Measurements from ENCODE around the gene KRT33B.
"Not testable (repeated sequence)": the region's sequence is repeated elsewhere in the genome, so short reads cannot be mapped to it uniquely, and the experiment has no call there.

The KRT33B gene

DNA sequence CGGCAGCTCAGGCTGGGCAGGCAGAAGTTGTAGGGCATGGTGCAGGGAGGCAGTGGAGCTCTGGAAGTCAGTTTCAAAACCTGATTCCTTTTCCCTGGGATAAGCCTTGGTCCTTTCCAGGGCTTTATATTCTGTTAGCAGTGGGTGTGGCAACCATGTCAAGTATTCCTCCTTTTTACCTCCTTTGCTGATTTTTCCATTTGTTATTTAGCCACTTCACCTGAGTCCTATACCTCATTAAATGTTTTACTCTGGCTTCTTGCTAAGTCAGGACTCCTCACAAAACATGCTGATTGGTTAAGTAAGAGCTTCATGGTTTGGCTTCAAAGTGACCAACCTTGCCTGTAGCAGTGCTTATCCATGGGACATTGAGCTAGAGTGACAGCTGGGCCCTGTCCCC lies at the start of gene KRT33B:
TSS of gene KRT33B (minus strand) at position 101 of the 400 bp plus-strand sequence. CDS start at position 38, 63 bp downstream.
- DNase-seq, result no peak

DNA sequence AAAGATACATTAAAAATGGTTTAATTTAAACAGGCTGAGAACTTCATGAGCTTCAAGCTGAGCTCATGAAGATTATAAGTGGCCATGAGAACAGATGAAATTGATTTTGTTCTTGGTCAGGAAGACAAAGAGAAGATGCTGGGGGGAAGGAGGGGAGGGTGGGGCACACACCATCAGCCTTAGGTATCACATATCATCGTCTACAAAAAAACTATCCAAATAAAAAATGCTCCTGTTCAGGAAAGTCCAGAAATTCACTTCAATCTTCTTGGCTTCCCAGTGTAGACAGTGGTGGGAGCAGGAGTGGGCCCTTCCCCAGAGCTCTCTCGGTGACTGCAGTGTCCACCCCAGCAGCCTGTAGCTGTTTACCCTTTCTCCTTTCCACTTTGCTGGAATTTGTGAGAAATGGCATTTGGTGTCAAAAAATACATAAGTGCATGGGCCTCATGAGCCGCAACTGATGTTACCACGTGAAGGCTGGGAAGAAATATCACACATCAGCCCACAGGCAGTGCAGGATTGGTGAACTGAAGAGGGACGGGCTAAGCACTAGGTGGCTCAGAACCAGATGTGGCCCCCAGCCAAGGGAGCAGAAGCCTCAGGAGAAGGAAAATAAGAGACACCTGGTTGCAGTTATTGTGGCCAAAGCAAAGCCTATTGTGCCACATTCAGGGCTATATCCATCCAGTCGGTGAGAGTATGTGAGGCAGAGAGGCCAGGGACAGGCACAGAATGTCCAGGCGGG lies 48.7 kb upstream of the KRT33B start:
- DNase-seq, result no peak

DNA sequence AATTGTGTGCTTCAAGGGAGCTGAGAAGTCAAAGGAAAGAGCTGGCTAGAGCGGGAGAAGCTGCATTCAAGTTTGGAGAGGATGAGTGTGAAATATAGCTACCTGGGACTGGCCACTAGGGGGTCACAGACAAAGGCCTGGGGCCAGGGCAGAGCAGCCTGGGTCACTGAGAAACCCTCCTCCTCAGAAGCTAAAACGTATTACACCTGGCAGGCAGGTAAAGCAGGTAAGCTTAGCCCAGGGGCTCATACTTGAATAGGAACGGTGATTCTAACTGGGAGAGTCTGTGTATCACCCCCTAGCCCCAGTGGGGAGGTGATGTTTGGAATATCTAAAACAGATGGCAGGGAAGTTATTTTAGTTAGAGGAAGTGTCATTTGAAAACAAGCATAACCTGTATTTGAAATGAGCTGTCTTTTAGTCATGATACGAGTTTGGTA lies 48.0 kb upstream of the KRT33B start:
- no peak for DNase-seq

DNA sequence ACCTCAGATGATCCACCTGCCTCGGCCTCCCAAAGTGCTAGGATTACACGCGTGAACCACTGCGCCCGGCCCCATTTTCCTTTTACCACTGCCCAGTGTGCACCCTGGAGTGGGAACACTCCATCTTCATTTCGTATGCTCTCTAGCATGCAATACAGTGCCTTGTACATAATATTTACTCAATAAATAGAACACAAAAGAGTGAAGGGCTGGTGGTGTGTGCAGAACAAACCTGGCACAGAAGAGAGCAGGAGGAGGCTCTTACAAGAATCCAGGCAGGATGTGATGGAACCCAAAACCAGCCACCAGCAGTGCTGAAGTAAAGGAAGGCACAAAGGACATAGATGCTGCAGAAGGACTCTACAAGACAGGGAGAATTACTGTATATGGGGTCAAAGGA lies 47.5 kb upstream of the KRT33B start:
- DNase-seq, result no peak

DNA sequence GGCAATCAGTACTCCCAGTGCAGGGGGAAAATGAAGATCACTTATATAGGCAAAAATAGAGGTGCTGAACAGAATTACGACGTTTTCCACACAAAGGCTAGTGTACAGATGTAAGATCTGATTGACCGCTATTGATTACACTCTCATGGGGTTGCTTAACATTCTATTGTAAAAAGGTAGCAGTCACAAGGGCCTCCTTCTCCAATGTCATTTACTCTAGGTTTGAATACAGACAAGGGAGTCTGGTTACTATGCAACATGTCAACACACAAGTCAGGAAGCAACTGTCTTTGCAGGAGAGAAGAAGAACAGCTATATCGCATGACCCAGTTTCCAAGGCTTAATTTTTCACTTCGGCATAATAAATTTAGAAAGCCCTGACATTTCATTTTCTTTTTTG lies 46.9 kb upstream of the KRT33B start:
- no peak for DNase-seq

DNA sequence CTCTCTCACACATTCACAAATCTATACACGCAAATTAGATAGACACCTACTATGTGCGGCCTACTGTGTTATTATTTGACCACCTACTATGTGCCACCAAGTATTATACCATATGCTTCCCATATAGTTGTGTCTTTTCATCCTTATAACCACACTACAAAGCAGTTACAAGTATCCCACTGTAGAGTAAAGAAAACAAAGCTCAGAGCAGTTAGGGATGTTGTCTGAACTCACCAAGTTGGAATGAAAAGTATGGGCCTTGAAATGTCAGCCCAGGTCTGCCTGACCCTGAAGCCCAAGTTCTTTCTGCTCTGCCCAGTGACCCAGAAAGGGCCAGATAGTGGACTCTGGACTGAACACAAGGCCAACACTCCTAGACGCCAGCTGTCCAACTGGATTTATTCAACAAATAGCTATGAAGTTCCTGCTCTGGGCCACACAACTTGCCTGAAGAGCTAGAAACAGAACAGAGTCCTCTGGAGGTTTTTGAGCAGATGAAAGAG lies 46.3 kb upstream of the KRT33B start:
- DNase-seq, result no peak

DNA sequence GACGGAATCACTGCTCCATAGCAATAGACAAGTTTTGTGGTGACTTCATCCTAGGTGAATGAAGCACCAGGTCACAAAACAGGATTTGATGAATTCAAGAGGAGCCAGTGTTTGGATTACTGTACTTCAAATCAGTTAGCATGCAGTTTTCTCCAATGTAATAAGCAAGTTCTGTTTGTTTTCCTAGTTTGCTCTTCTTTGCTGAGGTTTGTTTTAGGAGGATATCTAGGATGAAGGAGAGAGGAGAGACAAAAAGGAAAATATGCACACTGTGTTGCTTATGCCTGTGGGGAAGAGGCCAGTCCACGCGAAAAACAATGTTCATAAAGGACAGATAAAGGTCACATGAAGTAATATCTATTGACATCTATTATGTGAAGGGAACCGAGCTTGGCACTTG lies 45.8 kb upstream of the KRT33B start:
- no peak for DNase-seq

DNA sequence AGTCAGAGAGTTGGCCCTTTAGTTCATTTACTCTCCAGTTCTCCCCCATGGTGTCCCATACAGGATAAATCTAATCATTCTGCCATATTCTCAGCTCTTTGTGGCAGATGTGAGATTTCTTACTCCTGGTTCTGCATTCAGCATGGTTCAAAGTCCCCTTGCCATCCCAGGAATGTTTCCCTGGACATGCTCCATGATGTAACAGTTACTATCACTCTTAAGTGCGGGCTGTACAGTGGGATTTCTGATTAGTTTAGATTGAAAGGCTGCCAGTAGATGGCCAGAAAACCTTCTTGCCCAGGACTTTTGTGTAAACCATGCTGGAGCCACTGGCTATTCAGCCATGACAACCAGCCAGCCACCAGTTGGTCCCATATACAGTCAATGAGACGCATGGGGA lies 44.4 kb upstream of the KRT33B start:
- no peak for DNase-seq

DNA sequence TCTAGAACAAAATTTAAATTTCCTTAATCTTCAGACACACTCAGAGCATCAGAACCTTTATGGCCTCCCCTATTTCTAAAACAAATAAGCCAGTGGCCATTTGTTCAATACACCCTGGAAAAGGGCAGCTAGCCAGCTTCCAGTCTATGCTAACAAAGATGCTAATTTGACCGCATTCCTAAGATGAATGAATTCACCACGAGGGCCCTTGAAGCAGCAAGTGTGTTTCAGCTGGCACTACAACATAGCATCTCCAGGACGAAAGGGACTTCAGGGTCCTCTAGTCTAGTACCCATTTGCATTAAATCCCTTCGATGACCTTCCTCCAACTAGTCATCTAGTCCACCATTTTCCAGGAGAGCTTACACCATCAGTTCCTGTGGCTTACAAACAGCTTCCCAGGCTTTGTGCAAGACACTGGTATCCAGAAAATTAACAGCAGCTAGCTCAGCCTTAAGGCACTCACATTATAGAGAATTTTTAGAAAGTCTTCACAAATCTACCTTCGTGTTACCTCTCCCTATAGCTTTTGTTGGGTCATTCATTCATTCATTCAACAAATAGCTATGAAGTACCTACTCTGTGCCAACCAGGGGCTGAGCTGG lies 43.8 kb upstream of the KRT33B start:
- no peak for DNase-seq

DNA sequence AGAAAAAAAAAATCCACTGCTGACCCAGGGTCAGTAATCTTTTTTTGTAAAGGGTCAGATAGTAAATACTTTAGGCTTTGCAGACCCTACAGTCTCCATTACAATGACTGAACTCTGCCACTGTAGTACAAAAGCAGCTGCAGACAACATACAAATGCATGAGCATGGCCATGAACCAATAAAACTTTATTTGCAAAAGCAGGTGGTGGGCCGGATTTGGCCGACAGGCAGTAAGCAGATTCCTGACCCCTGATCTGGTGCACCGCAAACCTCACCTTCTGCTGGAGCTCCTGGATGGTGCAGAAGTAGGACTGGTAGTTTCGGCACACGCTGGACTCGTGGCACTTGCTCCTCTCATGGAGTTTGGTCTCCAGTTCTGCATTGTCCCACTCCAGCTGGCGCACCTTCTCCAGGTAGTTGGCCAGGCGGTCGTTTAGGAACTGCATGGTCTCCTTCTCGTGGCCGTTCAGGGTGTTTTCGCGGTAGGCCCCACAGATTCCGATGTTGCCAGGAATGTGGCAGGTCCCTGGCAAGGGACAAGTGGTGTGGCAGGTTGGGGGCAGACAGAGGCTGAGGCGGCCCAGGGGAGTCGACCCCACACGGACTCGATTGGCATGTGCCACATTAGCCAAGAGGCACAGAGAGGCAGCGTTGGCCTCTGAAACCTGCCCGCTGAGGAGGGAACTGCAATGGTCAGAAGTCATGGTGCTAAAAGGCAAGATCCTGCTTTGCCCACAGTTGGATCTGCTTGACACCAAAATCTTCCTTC lies 41.6 kb upstream of the KRT33B start:
- no peak for DNase-seq

DNA sequence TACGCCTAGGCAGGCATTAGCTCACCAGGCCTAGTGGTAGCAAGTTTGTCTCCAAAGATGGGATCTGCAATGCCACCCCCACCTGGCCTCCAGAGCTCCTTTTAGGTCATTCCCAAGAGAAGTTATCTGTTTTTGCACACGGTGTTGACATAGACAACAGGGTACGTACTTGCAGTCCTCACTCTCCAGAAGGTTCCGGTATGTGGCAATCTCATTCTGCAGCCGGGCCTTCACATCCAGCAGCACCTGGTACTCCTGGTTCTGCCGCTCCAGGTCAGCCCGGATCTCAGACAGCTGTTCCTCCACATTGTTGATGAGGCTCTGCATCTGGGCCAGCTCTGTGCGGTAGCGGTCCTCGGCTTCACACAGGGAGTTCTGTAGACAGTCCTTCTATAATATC lies 37.6 kb upstream of the KRT33B start:
- DNase-seq, result no peak

DNA sequence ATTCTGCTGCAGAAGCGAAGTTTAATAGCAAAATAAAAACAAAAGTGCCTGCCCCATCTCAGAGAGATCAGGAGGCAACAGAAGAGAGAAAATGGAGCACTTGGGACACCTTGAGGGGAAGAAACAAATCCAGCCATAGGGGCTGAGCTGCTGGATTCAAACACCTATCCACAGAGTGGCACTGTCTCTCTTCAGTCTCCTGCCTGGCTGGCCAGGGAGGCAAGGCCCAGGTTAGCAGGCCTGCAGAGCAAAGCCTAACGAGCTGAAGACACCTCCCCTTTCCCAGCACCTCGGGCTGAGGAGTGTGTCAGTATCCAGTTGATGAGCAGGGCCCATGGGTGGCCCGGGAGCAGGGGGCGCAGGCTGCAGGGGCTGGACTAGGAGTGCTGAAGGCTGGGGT lies 36.6 kb upstream of the KRT33B start:
- DNase-seq, result no peak

DNA sequence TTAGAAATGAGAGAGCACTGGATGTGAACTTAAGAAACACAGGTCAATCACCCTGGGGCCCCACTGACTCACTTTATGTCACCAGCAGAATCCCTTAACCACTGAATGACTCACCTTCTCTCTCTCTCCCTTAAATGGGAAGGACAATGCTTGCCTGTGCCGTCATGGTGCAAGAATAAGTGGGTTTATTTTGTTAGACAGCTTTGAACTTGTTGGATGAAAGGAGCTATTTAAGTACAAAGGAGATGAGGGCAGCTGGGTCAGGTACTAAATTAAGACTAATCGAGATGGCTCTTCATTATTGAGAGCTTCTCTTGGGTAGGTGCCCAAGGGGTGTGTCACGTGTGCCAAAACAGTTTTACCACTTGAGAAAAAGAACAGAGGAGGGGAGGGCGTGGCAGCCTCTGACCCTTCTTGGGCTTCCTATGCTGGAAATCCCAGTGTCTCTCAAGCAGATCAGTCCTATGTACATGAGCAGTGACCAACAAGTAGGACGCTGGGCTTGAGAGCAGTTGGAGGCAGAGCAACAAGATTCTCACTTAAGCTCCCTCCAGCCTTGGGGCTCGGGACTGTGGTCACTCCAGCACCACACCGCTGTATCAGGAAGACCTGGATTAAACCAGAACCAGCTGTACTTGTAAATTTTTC lies 34.5 kb upstream of the KRT33B start:
- DNase-seq, result peak; percentile 12

DNA sequence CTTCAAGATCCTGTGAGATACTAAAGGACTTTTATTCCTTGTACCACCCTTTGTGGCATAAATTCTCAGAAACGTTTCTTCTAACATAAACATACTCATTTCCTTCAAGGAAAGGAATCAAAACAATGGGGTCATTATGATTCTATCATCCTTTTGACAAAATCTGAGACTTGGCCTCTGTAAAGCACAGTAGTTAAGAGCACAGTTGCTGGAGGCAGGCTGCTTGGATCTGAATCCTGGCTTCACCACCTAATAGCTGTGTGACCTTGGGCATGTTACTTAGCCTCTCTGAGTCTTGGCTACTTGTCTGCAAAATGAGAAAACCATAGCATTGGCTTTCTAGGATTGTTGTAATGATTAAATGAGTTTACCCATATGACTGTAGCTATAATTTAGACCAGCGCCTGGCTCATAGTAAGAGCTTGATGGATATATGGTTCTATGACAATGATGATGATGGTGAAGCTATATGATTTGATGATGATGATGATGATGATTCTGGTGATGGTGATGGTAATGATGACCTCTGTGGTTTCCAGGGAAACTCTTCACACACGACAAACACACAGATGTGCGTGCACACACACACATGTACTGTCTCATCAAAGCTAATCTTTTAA lies 33.9 kb upstream of the KRT33B start:
- no peak for DNase-seq

DNA sequence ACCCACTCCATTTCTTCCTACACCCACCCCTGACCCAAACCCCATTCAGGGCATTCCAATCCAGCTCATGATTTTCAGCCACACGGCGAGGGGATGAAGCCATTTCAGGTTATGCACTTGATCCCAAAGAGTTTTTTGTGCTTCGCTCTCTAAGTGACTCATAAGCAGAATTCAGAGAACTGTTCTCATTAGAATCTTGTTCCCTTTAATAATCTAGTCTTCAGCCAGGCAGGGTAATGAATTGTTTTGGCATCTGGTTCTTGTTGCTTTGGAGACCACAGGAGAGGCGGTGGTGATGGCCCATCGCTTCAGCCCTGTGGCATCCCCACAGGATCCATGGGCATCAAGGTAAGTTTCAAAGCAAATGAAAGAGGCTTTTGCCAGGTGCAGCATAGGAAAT lies 32.5 kb upstream of the KRT33B start:
- DNase-seq, result no peak

DNA sequence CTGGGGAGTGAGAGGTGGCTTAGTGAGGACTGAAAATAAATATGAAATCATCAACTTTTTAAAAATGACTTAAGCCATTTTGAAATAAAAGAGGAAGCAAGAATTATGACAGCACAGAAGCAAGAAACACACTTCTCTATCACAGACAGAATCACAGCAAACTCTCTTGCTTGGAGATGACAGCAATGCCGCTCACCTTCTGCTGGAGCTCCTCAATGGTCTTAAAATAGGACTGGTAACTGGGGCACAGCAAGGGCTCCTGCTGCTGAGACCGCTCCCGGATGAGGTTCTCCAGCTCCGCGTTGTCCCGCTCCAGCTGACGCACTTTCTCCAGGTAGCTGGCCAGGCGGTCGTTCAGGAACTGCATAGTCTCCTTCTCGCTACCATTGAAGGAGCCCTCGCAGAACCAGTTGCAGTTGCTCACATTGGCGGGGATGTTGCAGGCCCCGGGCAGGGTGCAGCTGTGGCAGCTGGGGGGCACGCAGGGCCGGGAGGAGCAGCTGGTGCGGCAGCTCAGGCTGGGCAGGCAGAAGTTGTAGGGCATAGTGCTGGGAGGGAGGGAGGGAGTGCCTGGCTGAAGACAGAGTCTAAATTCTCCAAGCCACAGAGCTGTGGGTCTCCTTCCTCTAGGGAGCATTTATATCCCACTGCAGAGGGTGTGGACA lies 27.5 kb upstream of the KRT33B start, which contains the start of gene KRT31:
TSS of gene KRT31 (minus strand) at position 613 of the 665 bp plus-strand sequence. CDS start at position 544, 69 bp downstream.
- DNase-seq, result no peak

DNA sequence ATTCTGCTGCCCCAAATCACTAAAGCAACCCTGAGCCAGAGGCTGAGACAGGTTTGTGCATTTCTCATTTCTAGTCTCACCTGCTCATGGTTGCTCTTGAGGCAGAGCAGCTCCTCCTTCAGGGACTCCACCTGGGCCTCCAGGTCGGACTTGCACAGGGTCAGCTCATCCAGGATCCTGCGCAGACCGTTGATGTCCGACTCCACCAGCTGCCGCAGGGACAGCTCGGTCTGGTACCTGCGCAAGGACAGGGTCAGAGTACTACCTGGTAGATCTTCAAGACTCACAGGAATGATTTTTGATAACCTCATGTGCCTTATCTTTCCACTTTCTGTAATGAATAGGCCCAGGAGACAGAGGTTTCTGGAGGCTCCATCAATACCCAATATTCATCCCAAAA lies 26.7 kb upstream of the KRT33B start:
- DNase-seq, result no peak

DNA sequence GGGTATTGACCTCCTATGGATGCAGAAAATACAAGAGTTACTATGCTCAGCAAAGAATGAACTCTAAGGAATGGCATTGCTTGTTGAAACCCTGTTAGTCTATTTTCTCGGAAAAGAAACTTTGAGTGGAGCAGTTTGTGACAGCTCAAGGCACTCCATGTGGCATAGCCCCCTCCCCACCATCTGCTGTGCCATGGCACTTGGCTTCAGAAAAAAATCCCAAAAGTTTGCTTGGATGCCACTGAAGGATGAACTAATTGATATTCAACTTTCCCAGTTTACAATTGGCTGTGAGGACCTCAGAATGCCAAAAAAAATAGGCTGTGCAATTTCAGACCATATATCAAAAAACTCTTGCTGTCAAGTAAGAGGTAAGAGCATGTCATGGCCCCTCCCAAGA lies 26.0 kb upstream of the KRT33B start:
- no peak for DNase-seq

DNA sequence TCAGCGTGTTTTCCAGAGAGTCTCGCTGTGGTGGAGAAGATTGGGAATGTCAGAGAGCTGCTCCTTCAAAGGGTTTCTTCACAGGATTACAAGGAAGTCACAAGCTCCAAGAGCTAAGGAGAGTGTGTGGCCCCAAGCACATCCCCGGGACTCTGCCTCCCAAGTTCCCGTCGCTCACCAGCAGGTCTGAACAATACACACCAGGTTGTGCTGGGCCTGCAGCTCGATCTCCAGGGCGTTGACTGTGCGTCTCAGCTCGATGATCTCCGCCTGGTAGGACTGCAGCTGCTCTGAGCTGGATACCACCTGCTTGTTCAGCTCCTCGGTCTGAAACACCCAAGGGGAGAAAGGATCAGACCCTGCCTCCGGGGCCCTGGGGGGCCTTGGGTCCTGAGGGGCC lies 25.4 kb upstream of the KRT33B start:
- not testable (repeated sequence) for DNase-seq

DNA sequence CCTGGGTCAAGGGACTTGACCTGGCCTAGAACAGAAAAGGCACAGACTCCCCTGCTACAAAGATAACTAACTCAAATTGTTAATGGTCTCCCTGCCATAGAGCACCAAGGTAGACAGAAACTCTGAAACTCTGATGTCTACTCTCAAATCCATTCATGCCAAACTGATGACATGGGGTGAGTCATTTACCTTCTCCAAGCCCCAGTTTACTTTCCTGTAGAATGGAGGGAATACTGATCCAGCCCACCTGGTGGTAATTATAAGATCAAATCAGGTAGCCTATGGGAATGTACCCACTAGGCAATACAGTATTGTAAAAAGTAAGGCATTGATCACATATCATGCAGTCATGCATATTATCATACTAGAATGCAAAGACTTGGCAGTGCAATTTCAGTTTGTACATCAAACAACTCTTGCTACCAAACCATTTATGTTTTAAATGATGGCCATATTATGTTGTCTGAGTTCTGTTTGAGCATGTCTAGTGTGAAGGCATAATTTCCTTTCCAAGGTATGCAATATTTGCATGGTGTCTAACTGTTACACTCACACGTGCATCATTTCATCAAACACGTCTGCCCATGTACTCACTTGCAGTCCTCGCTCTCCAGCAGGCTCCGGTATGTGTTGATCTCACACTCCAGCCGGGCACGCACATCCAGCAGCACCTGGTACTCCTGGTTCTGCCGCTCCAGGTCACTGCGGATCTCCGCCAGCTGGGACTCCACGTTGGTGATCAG lies 24.8 kb upstream of the KRT33B start:
- DNase-seq, result no peak

DNA sequence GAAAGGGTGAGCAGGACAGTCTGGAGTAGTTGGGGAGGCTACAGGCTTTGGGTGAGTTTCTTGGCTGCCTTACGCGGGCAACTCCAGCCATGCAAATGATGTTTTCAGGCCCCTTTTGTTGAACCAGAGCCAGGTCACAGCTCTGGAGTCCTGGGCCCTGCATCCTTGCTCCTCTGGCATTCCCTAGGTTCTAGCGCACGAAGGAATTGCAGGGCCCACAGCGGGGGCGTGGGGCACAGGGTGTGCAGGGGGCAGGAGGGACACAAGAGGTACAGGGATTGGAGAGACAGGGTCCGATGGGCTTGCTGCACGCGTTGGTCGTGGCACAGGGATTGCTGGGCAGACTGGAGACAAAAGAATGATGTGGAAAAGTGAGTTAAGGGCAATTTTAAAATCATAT lies 24.2 kb upstream of the KRT33B start:
- no peak for DNase-seq
